ENCODE data around the gene DYNC1H1. TPM values are rescaled to one million over a fixed set of nuclear protein-coding genes. Genes with fewer than 3 reads are reported as not detected.

DYNC1H1 gene
- total RNA-seq, 4 donors from 2014 or later: 556 to 753 (median 634) TPM

- Histone ChIP-seq H3K9me3 (no peaks in the 10 kb centered on the region), H3K27ac (no peak overlapping the region), H3K36me3 (peaks cover 87% of the 10 kb centered on the region), H3K27me3 (no peaks in the 10 kb centered on the region), H3K4me1 (peaks cover 13% of the 10 kb centered on the region), H3K4me3 (no peak overlapping the region)
- TF ChIP-seq EP300 (IDR thresholded peaks at IDR 0.05) (no peak), POLR2AphosphoS5 (IDR thresholded peaks at IDR 0.05) (no peak), CTCF (IDR thresholded peaks at IDR 0.05) (no peak), POLR2A (IDR thresholded peaks at IDR 0.05) (no peak)
- WGBS: no CpG with 5 or more reads among the region's 25 CpGs
- no peak for DNase-seq (ENCODE audit: low spot score in 2 of 2)
These were observed 85.1 kb downstream of the DYNC1H1 start for GRCh38 chr14:102049258-102050025.

- WGBS: 90% methylated on average over 12 of the region's 12 CpGs
- no peak overlapping the region for H3K27ac ChIP-seq
- peaks cover 81% of the 10 kb centered on the region for H3K36me3 ChIP-seq
These were observed 85.6 kb downstream of the DYNC1H1 start for GRCh38 chr14:102050026-102050405.

GRCh38 chr14:102050625-102051024 is 86.3 kb downstream of the DYNC1H1 start:
- TF ChIP-seq EP300 (IDR thresholded peaks at IDR 0.05) (no peak), POLR2A (IDR thresholded peaks at IDR 0.05) (no peak), POLR2AphosphoS5 (IDR thresholded peaks at IDR 0.05) (no peak), CTCF (IDR thresholded peaks at IDR 0.05) (no peak)
- DNase-seq (ENCODE audit: low spot score in 2 of 2): no peak
- no peak overlapping the region for H3K27ac ChIP-seq
- H3K27me3 ChIP-seq: no peaks in the 10 kb centered on the region
- peaks cover 13% of the 10 kb centered on the region for H3K4me1 ChIP-seq
- no peaks in the 10 kb centered on the region for H3K9me3 ChIP-seq
- peaks cover 77% of the 10 kb centered on the region for H3K36me3 ChIP-seq
- no peak overlapping the region for H3K4me3 ChIP-seq
- 63% methylated on average over 11 of the region's 11 CpGs for WGBS

More at GRCh38 chr14:102050026-102050405, 85.6 kb downstream of the DYNC1H1 start:
- H3K4me3 ChIP-seq: no peak overlapping the region
- H3K4me1 ChIP-seq: peaks cover 13% of the 10 kb centered on the region
- H3K27me3 ChIP-seq: no peaks in the 10 kb centered on the region
- no peaks in the 10 kb centered on the region for H3K9me3 ChIP-seq
- no peak for DNase-seq (ENCODE audit: low spot score in 2 of 2)
- TF ChIP-seq POLR2A (IDR thresholded peaks at IDR 0.05) (no peak), POLR2AphosphoS5 (IDR thresholded peaks at IDR 0.05) (no peak), EP300 (IDR thresholded peaks at IDR 0.05) (no peak), CTCF (IDR thresholded peaks at IDR 0.05) (no peak)

GRCh38 chr14:102052522-102052921 is 88.1 kb downstream of the DYNC1H1 start:
- no peak for DNase-seq (ENCODE audit: low spot score in 2 of 2)

More at GRCh38 chr14:102052522-102052921, 88.1 kb downstream of the DYNC1H1 start:
- Histone ChIP-seq H3K9me3 (no peaks in the 10 kb centered on the region), H3K27me3 (no peaks in the 10 kb centered on the region), H3K36me3 (peaks cover 62% of the 10 kb centered on the region), H3K4me3 (no peak overlapping the region), H3K27ac (no peak overlapping the region), H3K4me1 (no peaks in the 10 kb centered on the region)
- TF ChIP-seq POLR2AphosphoS5 (IDR thresholded peaks at IDR 0.05) (no peak), CTCF (IDR thresholded peaks at IDR 0.05) (no peak), POLR2A (IDR thresholded peaks at IDR 0.05) (no peak), EP300 (IDR thresholded peaks at IDR 0.05) (no peak)
- 94% methylated on average over 10 of the region's 10 CpGs for WGBS
